ENCODE results near the gene NTM.

Gene NTM

GRCh38 chr11:132254906-132255305 is 884.5 kb downstream of the NTM start:
- ATAC-seq = no peak
- no peaks in the 10 kb centered on the region for H3K4me1 Mint-ChIP-seq

GRCh38 chr11:132256528-132257279 is 886.3 kb downstream of the NTM start:
- no peak for DNase-seq (ENCODE audit: low spot score in 2 of 2)
- no peaks in the 10 kb centered on the region for H3K4me1 Mint-ChIP-seq
- H3K4me3 Mint-ChIP-seq = no peak overlapping the region
- H3K27ac Mint-ChIP-seq = no peak overlapping the region
- no peaks in the 10 kb centered on the region for H3K36me3 Mint-ChIP-seq
- peaks cover 5% of the 10 kb centered on the region for H3K9me3 Mint-ChIP-seq
- no peak for ATAC-seq

More at GRCh38 chr11:132254906-132255305, 884.5 kb downstream of the NTM start:
- H3K9me3 Mint-ChIP-seq = peaks cover 7% of the 10 kb centered on the region
- H3K4me3 Mint-ChIP-seq = no peak overlapping the region
- DNase-seq (ENCODE audit: low spot score in 2 of 2) = no peak
- no peak overlapping the region for H3K27ac Mint-ChIP-seq
- H3K36me3 Mint-ChIP-seq = no peaks in the 10 kb centered on the region

- H3K27ac Mint-ChIP-seq = no peak overlapping the region
- H3K4me3 Mint-ChIP-seq = no peak overlapping the region
- no peaks in the 10 kb centered on the region for H3K36me3 Mint-ChIP-seq
- no peaks in the 10 kb centered on the region for H3K4me1 Mint-ChIP-seq
- H3K9me3 Mint-ChIP-seq = peaks cover 2% of the 10 kb centered on the region
- no peak for DNase-seq (ENCODE audit: low spot score in 2 of 2)
- no peak for ATAC-seq
Observed at GRCh38 chr11:132257871-132258270, 887.5 kb downstream of the NTM start.

- Mint-ChIP-seq H3K9me3 (peaks cover 2% of the 10 kb centered on the region), H3K27ac (no peak overlapping the region), H3K36me3 (no peaks in the 10 kb centered on the region), H3K4me1 (no peaks in the 10 kb centered on the region), H3K4me3 (no peak overlapping the region)
- ATAC-seq = no peak
- DNase-seq (ENCODE audit: low spot score in 2 of 2) = no peak
Observed at GRCh38 chr11:132258875-132259274, 888.5 kb downstream of the NTM start.

GRCh38 chr11:132260636-132261035 is 890.2 kb downstream of the NTM start:
- Mint-ChIP-seq H3K36me3 (no peaks in the 10 kb centered on the region), H3K4me3 (no peak overlapping the region), H3K27ac (no peak overlapping the region), H3K9me3 (peaks cover 2% of the 10 kb centered on the region), H3K4me1 (no peaks in the 10 kb centered on the region)
- DNase-seq (ENCODE audit: low spot score in 2 of 2) (no peak), ATAC-seq (no peak)

- no peak overlapping the region for H3K27ac Mint-ChIP-seq
- peaks cover 2% of the 10 kb centered on the region for H3K9me3 Mint-ChIP-seq
- no peak overlapping the region for H3K4me3 Mint-ChIP-seq
- H3K4me1 Mint-ChIP-seq = no peaks in the 10 kb centered on the region
- H3K36me3 Mint-ChIP-seq = no peaks in the 10 kb centered on the region
- DNase-seq (ENCODE audit: low spot score in 2 of 2) = no peak
- no peak for ATAC-seq
Observed at GRCh38 chr11:132263241-132263640, 892.8 kb downstream of the NTM start.

- no peaks in the 10 kb centered on the region for H3K4me1 Mint-ChIP-seq
- no peaks in the 10 kb centered on the region for H3K36me3 Mint-ChIP-seq
- no peak overlapping the region for H3K4me3 Mint-ChIP-seq
- DNase-seq (ENCODE audit: low spot score in 2 of 2) (no peak), ATAC-seq (no peak)
- H3K27ac Mint-ChIP-seq = no peak overlapping the region
- peaks cover 2% of the 10 kb centered on the region for H3K9me3 Mint-ChIP-seq
Observed at GRCh38 chr11:132263875-132264274, 893.5 kb downstream of the NTM start.

- DNase-seq (ENCODE audit: low spot score in 2 of 2) = no peak
- Mint-ChIP-seq H3K4me1 (no peaks in the 10 kb centered on the region), H3K36me3 (no peaks in the 10 kb centered on the region), H3K27ac (no peak overlapping the region), H3K4me3 (no peak overlapping the region), H3K9me3 (peaks cover 2% of the 10 kb centered on the region)
- no peak for ATAC-seq
Observed at GRCh38 chr11:132264616-132265015, 894.2 kb downstream of the NTM start.

GRCh38 chr11:132278801-132279574 is 908.6 kb downstream of the NTM start:
- no peak overlapping the region for H3K4me3 Mint-ChIP-seq
- no peaks in the 10 kb centered on the region for H3K4me1 Mint-ChIP-seq
- no peak overlapping the region for H3K27ac Mint-ChIP-seq
- DNase-seq (ENCODE audit: low spot score in 2 of 2) (no peak), ATAC-seq (no peak)
- peaks cover 3% of the 10 kb centered on the region for H3K9me3 Mint-ChIP-seq
- no peaks in the 10 kb centered on the region for H3K36me3 Mint-ChIP-seq

GRCh38 chr11:132284048-132284447 is 913.6 kb downstream of the NTM start:
- H3K4me3 Mint-ChIP-seq = no peak overlapping the region
- H3K9me3 Mint-ChIP-seq = no peaks in the 10 kb centered on the region
- H3K36me3 Mint-ChIP-seq = no peaks in the 10 kb centered on the region

GRCh38 chr11:132284611-132285010 is 914.2 kb downstream of the NTM start:
- no peaks in the 10 kb centered on the region for H3K36me3 Mint-ChIP-seq
- no peak overlapping the region for H3K4me3 Mint-ChIP-seq
- no peaks in the 10 kb centered on the region for H3K9me3 Mint-ChIP-seq
- H3K27ac Mint-ChIP-seq = no peak overlapping the region
- DNase-seq (ENCODE audit: low spot score in 2 of 2) = no peak
- ATAC-seq = no peak
- no peaks in the 10 kb centered on the region for H3K4me1 Mint-ChIP-seq

More at GRCh38 chr11:132284048-132284447, 913.6 kb downstream of the NTM start:
- ATAC-seq = no peak
- Mint-ChIP-seq H3K27ac (no peak overlapping the region), H3K4me1 (no peaks in the 10 kb centered on the region)
- no peak for DNase-seq (ENCODE audit: low spot score in 2 of 2)

- DNase-seq (ENCODE audit: low spot score in 2 of 2) = no peak
- Mint-ChIP-seq H3K4me3 (no peak overlapping the region), H3K4me1 (no peaks in the 10 kb centered on the region), H3K36me3 (no peaks in the 10 kb centered on the region), H3K9me3 (no peaks in the 10 kb centered on the region), H3K27ac (no peak overlapping the region)
- ATAC-seq = no peak
Observed at GRCh38 chr11:132285631-132286030, 915.2 kb downstream of the NTM start.

GRCh38 chr11:132286106-132286505 is 915.7 kb downstream of the NTM start:
- ATAC-seq = no peak
- no peak overlapping the region for H3K4me3 Mint-ChIP-seq
- H3K27ac Mint-ChIP-seq = no peak overlapping the region
- DNase-seq (ENCODE audit: low spot score in 2 of 2) = no peak
- H3K36me3 Mint-ChIP-seq = no peaks in the 10 kb centered on the region
- no peaks in the 10 kb centered on the region for H3K4me1 Mint-ChIP-seq
- no peaks in the 10 kb centered on the region for H3K9me3 Mint-ChIP-seq

- DNase-seq (ENCODE audit: low spot score in 2 of 2) (no peak), ATAC-seq (no peak)
- Mint-ChIP-seq H3K36me3 (no peaks in the 10 kb centered on the region), H3K4me1 (no peaks in the 10 kb centered on the region), H3K27ac (no peak overlapping the region), H3K4me3 (no peak overlapping the region), H3K9me3 (peaks cover 6% of the 10 kb centered on the region)
Observed at GRCh38 chr11:132288036-132288435, 917.6 kb downstream of the NTM start.

- H3K4me3 Mint-ChIP-seq = no peak overlapping the region
- DNase-seq (ENCODE audit: low spot score in 2 of 2) = no peak
- H3K4me1 Mint-ChIP-seq = no peaks in the 10 kb centered on the region
- no peak overlapping the region for H3K27ac Mint-ChIP-seq
- H3K36me3 Mint-ChIP-seq = no peaks in the 10 kb centered on the region
- H3K9me3 Mint-ChIP-seq = peaks cover 6% of the 10 kb centered on the region
- no peak for ATAC-seq
Observed at GRCh38 chr11:132289590-132290256, 919.3 kb downstream of the NTM start.

All from stimulated activated effector memory CD8-positive, alpha-beta T cell treated with anti-CD3 and anti-CD28 coated beads, Interleukin-12 subunit alpha, Interleukin-12 subunit beta, amount 100 ng/mL, for 72 hours (primary cell).